Progenitor cell of endocrine pancreas (in vitro differentiated cells): Measurements from ENCODE around the gene POU6F2. TPM values are rescaled to one million over a fixed set of nuclear protein-coding genes. Genes with fewer than 3 reads are reported as not detected.

Source experiments
- DNase-seq: peaks from one replicate; pipeline ENCODE4 v3.0.0; 2021; ENCODE audit warnings: low spot score; ENCODE audit not compliant: unreplicated experiment
- H3K27ac Mint-ChIP-seq: 2 replicates; pipeline ENCODE4 v1.8.0; 2021; ENCODE audit warnings: mild to moderate bottlenecking, moderate library complexity, mixed read lengths
- H3K27me3 Mint-ChIP-seq: 2 replicates; pipeline ENCODE4 v1.8.0; 2021; ENCODE audit warnings: mixed read lengths
- H3K36me3 Mint-ChIP-seq: 2 replicates; pipeline ENCODE4 v1.8.0; 2022; ENCODE audit warnings: mixed read lengths; ENCODE audit not compliant: insufficient read depth
- H3K4me1 Mint-ChIP-seq: 2 replicates; pipeline ENCODE4 v1.8.0; 2021; ENCODE audit warnings: low read depth, mixed read lengths
- H3K4me3 Mint-ChIP-seq: 2 replicates; pipeline ENCODE4 v1.8.0; 2021; ENCODE audit warnings: low read depth, mild to moderate bottlenecking, moderate library complexity, mixed read lengths
- H3K9me3 Mint-ChIP-seq: 2 replicates; pipeline ENCODE4 v1.8.0; 2021; ENCODE audit warnings: low read depth, mixed read lengths
- total RNA-seq: library from RNA; stranded (reverse); gene quantifications from 2 replicates; pipeline ENCODE4 v1.2.1, GENCODE V29; 2021
- TF ChIP-seq, protein P1 (sequence below): fragments of 200-600 bp; sonication (generic); IDR thresholded peaks from one replicate; pipeline ENCODE4 v1.5.0; 2021; ENCODE audit warnings: antibody characterized with exemption, mild to moderate bottlenecking; ENCODE audit not compliant: unreplicated experiment

Gene POU6F2
- total RNA-seq, 1 donor from 2014 or later = 5.6 TPM

DNA sequence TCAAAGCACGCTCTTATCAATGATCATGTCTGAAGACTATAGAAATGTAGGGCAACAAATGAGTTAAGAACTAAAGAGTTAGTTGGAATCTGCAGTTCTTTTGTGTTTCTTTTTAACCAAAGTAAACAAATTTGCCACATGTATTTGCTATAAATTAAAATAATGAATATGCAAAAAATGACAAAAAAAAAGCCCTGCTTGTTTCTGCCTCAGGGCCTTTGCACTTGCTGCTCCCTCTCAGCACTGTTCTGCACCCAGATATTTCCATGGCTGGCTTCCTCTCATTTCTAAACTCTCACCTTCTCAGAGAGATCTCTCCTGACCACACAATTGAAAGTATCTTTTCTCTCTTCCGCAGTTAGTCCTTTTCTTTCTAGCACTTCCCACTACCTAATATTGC, 406.7 kb downstream of the POU6F2 start:
- Mint-ChIP-seq H3K4me1 (peaks cover 2% of the 10 kb centered on the region), H3K27me3 (no peaks in the 10 kb centered on the region), H3K36me3 (no peaks in the 10 kb centered on the region), H3K4me3 (no peak overlapping the region), H3K9me3 (no peaks in the 10 kb centered on the region), H3K27ac (no peak overlapping the region)
- no peak for DNase-seq
- TF ChIP-seq, protein P1, sequence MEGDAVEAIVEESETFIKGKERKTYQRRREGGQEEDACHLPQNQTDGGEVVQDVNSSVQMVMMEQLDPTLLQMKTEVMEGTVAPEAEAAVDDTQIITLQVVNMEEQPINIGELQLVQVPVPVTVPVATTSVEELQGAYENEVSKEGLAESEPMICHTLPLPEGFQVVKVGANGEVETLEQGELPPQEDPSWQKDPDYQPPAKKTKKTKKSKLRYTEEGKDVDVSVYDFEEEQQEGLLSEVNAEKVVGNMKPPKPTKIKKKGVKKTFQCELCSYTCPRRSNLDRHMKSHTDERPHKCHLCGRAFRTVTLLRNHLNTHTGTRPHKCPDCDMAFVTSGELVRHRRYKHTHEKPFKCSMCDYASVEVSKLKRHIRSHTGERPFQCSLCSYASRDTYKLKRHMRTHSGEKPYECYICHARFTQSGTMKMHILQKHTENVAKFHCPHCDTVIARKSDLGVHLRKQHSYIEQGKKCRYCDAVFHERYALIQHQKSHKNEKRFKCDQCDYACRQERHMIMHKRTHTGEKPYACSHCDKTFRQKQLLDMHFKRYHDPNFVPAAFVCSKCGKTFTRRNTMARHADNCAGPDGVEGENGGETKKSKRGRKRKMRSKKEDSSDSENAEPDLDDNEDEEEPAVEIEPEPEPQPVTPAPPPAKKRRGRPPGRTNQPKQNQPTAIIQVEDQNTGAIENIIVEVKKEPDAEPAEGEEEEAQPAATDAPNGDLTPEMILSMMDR = no peak

DNA sequence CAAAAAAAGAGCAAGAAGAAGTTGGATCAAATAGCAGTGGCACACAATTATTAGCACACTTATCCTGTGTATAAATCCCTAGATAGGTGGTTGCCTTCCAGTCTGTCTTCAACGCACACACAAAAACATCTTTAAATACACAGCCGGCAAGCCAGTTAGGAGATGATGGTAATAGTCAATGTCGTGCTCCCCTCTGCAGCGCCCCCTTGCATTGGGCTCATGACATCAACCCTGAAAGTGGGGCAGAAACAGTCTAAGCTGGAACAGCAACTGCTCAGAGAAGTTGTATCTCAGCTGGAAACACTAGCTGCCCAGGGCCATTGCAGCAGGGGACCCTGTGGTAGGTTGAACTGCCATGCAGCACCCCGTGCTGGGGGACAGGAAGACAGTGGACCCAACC, 409.0 kb downstream of the POU6F2 start:
- H3K27ac Mint-ChIP-seq = no peak overlapping the region
- no peak for DNase-seq
- no peaks in the 10 kb centered on the region for H3K27me3 Mint-ChIP-seq
- H3K9me3 Mint-ChIP-seq = no peaks in the 10 kb centered on the region
- no peak overlapping the region for H3K4me3 Mint-ChIP-seq
- peaks cover 2% of the 10 kb centered on the region for H3K4me1 Mint-ChIP-seq
- TF ChIP-seq, protein P1 = no peak
- H3K36me3 Mint-ChIP-seq = no peaks in the 10 kb centered on the region

DNA sequence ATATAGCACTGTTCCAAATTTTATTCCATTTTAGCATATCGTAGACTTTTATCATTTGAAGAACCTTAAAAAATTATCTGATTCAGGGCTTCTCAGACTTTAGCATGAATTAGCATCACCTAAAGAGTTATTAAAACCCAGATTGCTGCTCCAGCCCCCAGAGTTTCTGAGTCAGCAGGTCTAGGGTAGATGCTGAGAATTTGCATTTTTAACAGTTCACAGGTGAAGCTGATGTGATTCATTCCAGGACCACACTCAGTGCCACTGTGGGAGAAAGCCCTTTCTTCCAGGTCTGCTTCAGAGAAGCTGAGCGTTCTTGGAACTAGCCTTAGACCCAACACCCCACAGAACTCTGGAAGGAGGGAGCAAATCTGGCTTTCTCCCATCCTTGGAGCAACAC, 414.4 kb downstream of the POU6F2 start:
- Mint-ChIP-seq H3K4me1 (peaks cover 1% of the 10 kb centered on the region), H3K4me3 (no peak overlapping the region), H3K27ac (no peak overlapping the region), H3K9me3 (no peaks in the 10 kb centered on the region), H3K27me3 (no peaks in the 10 kb centered on the region), H3K36me3 (no peaks in the 10 kb centered on the region)
- DNase-seq = no peak
- TF ChIP-seq, protein P1 = no peak

DNA sequence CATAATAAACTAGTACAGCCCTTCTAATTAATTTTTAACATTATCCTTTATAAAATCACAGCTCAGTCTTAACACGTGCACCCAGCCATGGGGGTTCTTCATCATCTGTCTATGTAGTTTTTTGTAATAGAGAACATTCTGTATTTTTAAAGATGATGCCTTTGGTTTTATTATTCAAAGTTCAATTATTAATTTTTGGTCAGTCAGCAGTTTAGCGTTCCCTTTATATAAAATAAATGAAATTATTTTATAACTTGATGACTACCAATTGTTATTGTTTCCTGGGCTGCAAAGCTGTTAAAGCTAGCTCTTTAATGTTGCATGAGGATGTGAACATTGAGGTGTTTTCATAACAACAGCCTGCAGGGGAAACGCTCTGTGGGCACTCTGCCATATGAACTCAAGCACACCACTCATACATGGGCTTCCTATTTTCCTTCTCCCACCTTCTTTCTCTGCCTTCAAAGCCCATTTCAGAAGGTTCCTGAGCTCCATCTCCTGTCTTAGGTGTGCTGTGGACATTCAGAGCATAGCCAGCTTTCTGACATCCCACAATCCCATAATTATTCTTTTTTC, 416.5 kb downstream of the POU6F2 start:
- TF ChIP-seq, protein P1 = no peak
- peaks cover 1% of the 10 kb centered on the region for H3K4me1 Mint-ChIP-seq
- H3K36me3 Mint-ChIP-seq = no peaks in the 10 kb centered on the region
- no peak overlapping the region for H3K27ac Mint-ChIP-seq
- no peak for DNase-seq
- H3K4me3 Mint-ChIP-seq = no peak overlapping the region
- H3K9me3 Mint-ChIP-seq = no peaks in the 10 kb centered on the region
- H3K27me3 Mint-ChIP-seq = no peaks in the 10 kb centered on the region

DNA sequence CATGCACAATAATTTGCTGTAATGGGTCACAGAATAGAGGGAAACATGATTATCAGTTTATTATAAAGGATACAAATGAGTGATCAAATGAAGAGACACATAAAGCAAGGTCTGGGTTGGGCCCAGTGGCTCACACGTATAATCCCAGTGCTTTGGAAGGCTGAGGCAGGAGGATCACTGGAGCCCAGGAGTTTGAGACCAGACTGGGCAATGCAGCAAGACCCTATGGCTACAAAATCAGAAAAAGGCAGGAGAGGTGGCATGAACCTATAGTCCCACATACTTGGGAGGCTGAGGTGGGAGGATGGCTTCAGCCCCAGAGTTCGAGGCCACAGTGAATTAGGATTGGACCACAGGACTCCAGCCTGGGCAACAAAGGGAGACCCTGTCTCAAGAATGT, 421.7 kb downstream of the POU6F2 start:
- no peaks in the 10 kb centered on the region for H3K36me3 Mint-ChIP-seq
- TF ChIP-seq, protein P1 = no peak
- no peak overlapping the region for H3K4me3 Mint-ChIP-seq
- no peaks in the 10 kb centered on the region for H3K27me3 Mint-ChIP-seq
- H3K27ac Mint-ChIP-seq = no peak overlapping the region
- H3K9me3 Mint-ChIP-seq = no peaks in the 10 kb centered on the region
- peaks cover 1% of the 10 kb centered on the region for H3K4me1 Mint-ChIP-seq
- no peak for DNase-seq
